Gastroesophageal sphincter (tissue), 4 donors: ENCODE data around the gene RPL18. TPM values are rescaled to one million over a fixed set of nuclear protein-coding genes. Genes with fewer than 3 reads are reported as not detected.

Experiments used
- ATAC-seq: fragments of 150-250 bp; one replicate; pipeline ENCODE4 v1.9.1; 2016; ENCODE audit warnings: mild to moderate bottlenecking, moderate library complexity
- H3K27ac ChIP-seq, 4 donors: fragments of 200-600 bp; sonication (generic) in 3 of 4; 1 replicate in 3 of 4; 2 replicates in 1 of 4; pipeline ENCODE4 v1.5.1; 2016 to 2019
- H3K27me3 ChIP-seq: fragments of 200-600 bp; sonication (generic); one replicate; pipeline ENCODE4 v1.5.1; 2019
- H3K36me3 ChIP-seq, 2 donors: fragments of 200-600 bp; sonication (generic); one replicate each; pipeline ENCODE4 v1.5.1; 2019; ENCODE audit warnings: control low read depth in 1 of 2
- H3K4me1 ChIP-seq, 3 donors: fragments of 200-600 bp; sonication (generic); 1 replicate in 2 of 3; 2 replicates in 1 of 3; pipeline ENCODE4 v1.5.1; 2016 to 2019; ENCODE audit warnings: control low read depth in 2 of 3
- H3K4me3 ChIP-seq, 2 donors: fragments of 200-600 bp; sonication (generic); one replicate each; pipeline ENCODE4 v1.5.1; 2019; ENCODE audit warnings: mild to moderate bottlenecking in 1 of 2, moderate library complexity in 1 of 2
- H3K9me3 ChIP-seq, 3 donors: fragments of 200-600 bp; sonication (generic); one replicate each; pipeline ENCODE4 v1.5.1; 2017 to 2019; ENCODE audit warnings: control low read depth in 2 of 3
- CTCF ChIP-seq, 4 experiments: fragments of 200-600 bp in 2 of 4; fragments of 450-650 bp in 2 of 4; sonication (generic) in 1 of 4; IDR thresholded peaks; one replicate each; pipeline ENCODE4 v1.5.1; 2017 to 2019; ENCODE audit warnings: antibody characterized with exemption in 4 of 4, mild to moderate bottlenecking in 2 of 4, moderate library complexity in 2 of 4
- EP300 ChIP-seq: sonication (generic); formaldehyde crosslinking; IDR thresholded peaks from one replicate; pipeline ENCODE4 v1.6.1; 2017; ENCODE audit warnings: antibody characterized with exemption, mild to moderate bottlenecking
- POLR2A ChIP-seq, 2 donors: fragments of 450-650 bp; IDR thresholded peaks; one replicate each; pipeline ENCODE4 v1.6.1; 2017; ENCODE audit warnings: antibody characterized with exemption in 2 of 2, mild to moderate bottlenecking in 2 of 2, moderate library complexity in 1 of 2
- POLR2AphosphoS5 ChIP-seq: sonication (generic); formaldehyde crosslinking; IDR thresholded peaks from one replicate; pipeline ENCODE4 v1.6.1; 2017; ENCODE audit warnings: antibody characterized with exemption
- WGBS, 2 donors: methylation state at CpG; one replicate each; pipeline ENCODE4 v1.1.5; 2018; ENCODE audit warnings: low coverage in 1 of 2; 5-methylcytosine and 5-hydroxymethylcytosine counted together
- total RNA-seq, 4 donors: library from RNA; depleted of rRNA; stranded (reverse); fragments of >200 nt; gene quantifications; one replicate each; pipeline ENCODE4 v1.1.0, GENCODE V29; 2016

RPL18 gene
- total RNA-seq, 4 donors from 2014 or later, result 1,261 to 2,300 (median 1,588) TPM

- Histone ChIP-seq H3K27ac (peak overlapping the region; percentile 87 to 94 (median 91)), H3K36me3 (no peaks in the 10 kb centered on the region), H3K9me3 (no peaks in the 10 kb centered on the region), H3K27me3 (no peaks in the 10 kb centered on the region), H3K4me1 (peaks cover 0 to 34% (median 16%) of the 10 kb centered on the region in 3 donors), H3K4me3 (peak overlapping the region; percentile 59 to 80)
- no peak for TF ChIP-seq CTCF (IDR thresholded peaks at IDR 0.05)
- TF ChIP-seq EP300, result no peak
- no peak for TF ChIP-seq POLR2AphosphoS5
- ATAC-seq, result peak; percentile 78
- 3 to 10% methylated on average over 8 to 10 of the region's 25 CpGs for WGBS, 2 donors
Observed at GRCh38 chr19:48644839-48645619, 26.1 kb upstream of the RPL18 start.

GRCh38 chr19:48644355-48644754 is 25.4 kb upstream of the RPL18 start:
- H3K27me3 ChIP-seq, result no peaks in the 10 kb centered on the region
- no CpG with 5 or more reads among the region's 4 CpGs for WGBS, 2 donors
- TF ChIP-seq POLR2A (IDR thresholded peaks at IDR 0.05) (no peak), CTCF (IDR thresholded peaks at IDR 0.05) (no peak), POLR2AphosphoS5 (no peak), EP300 (no peak)
- peak overlapping the region in 3 of 4 donors; percentile 89 to 94 (median 93) for H3K27ac ChIP-seq
- H3K4me1 ChIP-seq, result peaks cover 0 to 40% (median 16%) of the 10 kb centered on the region in 3 donors
- no peak for ATAC-seq
- H3K9me3 ChIP-seq, result no peaks in the 10 kb centered on the region
- no peaks in the 10 kb centered on the region for H3K36me3 ChIP-seq
- peak overlapping the region in 1 of 2 donors; percentile 59 for H3K4me3 ChIP-seq

- Histone ChIP-seq H3K36me3 (no peaks in the 10 kb centered on the region), H3K27me3 (no peaks in the 10 kb centered on the region), H3K9me3 (no peaks in the 10 kb centered on the region), H3K4me3 (no peak overlapping the region), H3K27ac (no peak overlapping the region), H3K4me1 (peaks cover 0 to 51% (median 23%) of the 10 kb centered on the region in 3 donors)
- ATAC-seq, result no peak
- TF ChIP-seq CTCF (IDR thresholded peaks at IDR 0.05) (no peak), POLR2A (IDR thresholded peaks at IDR 0.05) (no peak), EP300 (no peak), POLR2AphosphoS5 (no peak)
- 87 to 93% methylated on average over 4 to 5 of the region's 5 CpGs for WGBS, 2 donors
Observed at GRCh38 chr19:48642862-48643261, 23.9 kb upstream of the RPL18 start.

GRCh38 chr19:48641850-48642249 is 22.9 kb upstream of the RPL18 start:
- Histone ChIP-seq H3K27me3 (no peaks in the 10 kb centered on the region), H3K9me3 (no peaks in the 10 kb centered on the region), H3K4me3 (no peak overlapping the region), H3K4me1 (peaks cover 0 to 51% (median 23%) of the 10 kb centered on the region in 3 donors), H3K36me3 (no peaks in the 10 kb centered on the region), H3K27ac (no peak overlapping the region)
- no peak for ATAC-seq
- WGBS, 2 donors, result 80% methylated on average over 1 of the region's 2 CpGs; no CpG with 5 or more reads in 1 of the 2 donors
- TF ChIP-seq CTCF (IDR thresholded peaks at IDR 0.05) (no peak), POLR2A (IDR thresholded peaks at IDR 0.05) (no peak), EP300 (no peak), POLR2AphosphoS5 (no peak)
